Measurements from ENCODE around the gene NFAM1. TPM values are rescaled to one million over a fixed set of nuclear protein-coding genes. Genes with fewer than 3 reads are reported as not detected.

NFAM1 gene
- total RNA-seq, 6 experiments from 2014 or later: not detected

- H3K4me3 Mint-ChIP-seq: no peak overlapping the region
- DNase-seq: no peak
- peaks cover 14% of the 10 kb centered on the region for H3K4me1 Mint-ChIP-seq (ENCODE audit: low read depth)
- H3K27ac Mint-ChIP-seq: no peak overlapping the region
- TF ChIP-seq CTCF (IDR thresholded peaks at IDR 0.05): no peak
- H3K27me3 Mint-ChIP-seq (ENCODE audit: insufficient read depth): peaks cover 23% of the 10 kb centered on the region
- H3K9me3 Mint-ChIP-seq: no peaks in the 10 kb centered on the region
- no peaks in the 10 kb centered on the region for H3K36me3 Mint-ChIP-seq (ENCODE audit: low read depth)
These were observed 55.3 kb downstream of the NFAM1 start for GRCh38 chr22:42376711-42377554.

DNA sequence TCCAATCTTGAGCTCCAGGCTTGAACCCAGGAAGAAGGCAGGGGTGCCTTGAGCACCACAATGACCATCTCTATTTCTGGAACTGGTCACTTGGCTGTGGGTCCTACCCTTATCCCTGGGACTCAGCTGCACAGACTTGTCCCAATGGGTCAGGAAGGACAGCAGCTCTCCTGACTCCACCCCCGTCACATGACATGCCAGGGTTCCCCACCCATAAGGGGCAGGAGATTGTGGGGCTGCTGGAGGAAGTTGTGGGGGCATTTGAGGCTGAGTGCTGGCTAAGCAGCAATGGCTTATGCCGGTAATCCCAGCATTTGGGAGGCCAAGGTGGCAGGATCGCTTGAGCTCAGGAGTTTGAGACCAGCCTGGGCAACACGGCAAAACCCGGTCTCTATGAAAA lies 56.2 kb downstream of the NFAM1 start:
- Mint-ChIP-seq H3K27me3 (ENCODE audit: insufficient read depth) (peaks cover 19% of the 10 kb centered on the region), H3K27ac (no peak overlapping the region), H3K36me3 (ENCODE audit: low read depth) (no peaks in the 10 kb centered on the region), H3K4me1 (ENCODE audit: low read depth) (peaks cover 14% of the 10 kb centered on the region), H3K4me3 (no peak overlapping the region), H3K9me3 (no peaks in the 10 kb centered on the region)
- no peak for DNase-seq
- TF ChIP-seq CTCF (IDR thresholded peaks at IDR 0.05): no peak

GRCh38 chr22:42372976-42373375 lies 59.2 kb downstream of the NFAM1 start:
- Mint-ChIP-seq H3K36me3 (ENCODE audit: low read depth) (no peaks in the 10 kb centered on the region), H3K4me3 (no peak overlapping the region), H3K27me3 (ENCODE audit: insufficient read depth) (peaks cover 13% of the 10 kb centered on the region), H3K4me1 (ENCODE audit: low read depth) (peaks cover 21% of the 10 kb centered on the region), H3K27ac (no peak overlapping the region), H3K9me3 (no peaks in the 10 kb centered on the region)
- no peak for TF ChIP-seq CTCF (IDR thresholded peaks at IDR 0.05)
- no peak for DNase-seq

- DNase-seq: no peak
- Mint-ChIP-seq H3K4me1 (ENCODE audit: low read depth) (peaks cover 12% of the 10 kb centered on the region), H3K9me3 (no peaks in the 10 kb centered on the region), H3K27me3 (ENCODE audit: insufficient read depth) (peaks cover 20% of the 10 kb centered on the region), H3K4me3 (no peak overlapping the region), H3K27ac (no peak overlapping the region), H3K36me3 (ENCODE audit: low read depth) (no peaks in the 10 kb centered on the region)
- TF ChIP-seq CTCF (IDR thresholded peaks at IDR 0.05): no peak
These were observed 60.7 kb downstream of the NFAM1 start for GRCh38 chr22:42371501-42371900.

DNA sequence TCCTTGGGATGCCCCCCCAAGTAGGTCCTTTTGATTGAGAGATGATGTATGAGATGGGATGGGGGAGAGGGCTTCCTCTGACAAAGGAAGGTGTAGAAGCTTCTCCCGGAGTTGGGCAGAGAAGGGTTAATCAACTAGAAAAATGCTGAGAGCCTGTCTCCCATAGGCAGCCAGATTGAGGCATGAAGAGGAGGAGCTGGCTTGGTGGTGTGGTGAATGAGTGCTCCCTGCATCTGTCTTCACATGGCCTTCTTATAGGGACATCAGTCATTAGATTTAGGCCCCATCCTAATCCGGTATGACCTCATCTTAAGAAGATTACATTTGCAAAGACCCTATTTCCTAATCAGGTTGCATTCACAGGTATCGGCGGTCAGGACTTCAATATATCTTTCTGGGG lies 61.1 kb downstream of the NFAM1 start:
- Mint-ChIP-seq H3K4me1 (ENCODE audit: low read depth) (peaks cover 12% of the 10 kb centered on the region), H3K27ac (no peak overlapping the region), H3K9me3 (no peaks in the 10 kb centered on the region), H3K36me3 (ENCODE audit: low read depth) (no peaks in the 10 kb centered on the region), H3K27me3 (ENCODE audit: insufficient read depth) (peaks cover 21% of the 10 kb centered on the region), H3K4me3 (no peak overlapping the region)
- DNase-seq: no peak
- TF ChIP-seq CTCF (IDR thresholded peaks at IDR 0.05): no peak
